Duodenal mucosa (tissue), 2 donors: ENCODE data around the gene DUSP3.

ENCODE experiments used
- H3K27ac ChIP-seq: one replicate; pipeline ENCODE4 v1.7.0; 2013; ENCODE audit warnings: low read depth, low read length
- H3K27me3 ChIP-seq, 2 donors: one replicate each; pipeline ENCODE4 v1.7.0; 2013; ENCODE audit warnings: low read length in 2 of 2, control low read depth in 1 of 2; ENCODE audit not compliant: insufficient read depth in 2 of 2, control insufficient read depth in 1 of 2
- H3K36me3 ChIP-seq, 2 donors: one replicate each; pipeline ENCODE4 v1.7.0; 2013; ENCODE audit warnings: low read length in 2 of 2, control low read depth in 1 of 2; ENCODE audit not compliant: insufficient read depth in 2 of 2, control insufficient read depth in 1 of 2
- H3K4me1 ChIP-seq, 2 donors: one replicate each; pipeline ENCODE4 v1.7.0; 2013; ENCODE audit warnings: low read length in 2 of 2, control low read depth in 1 of 2; ENCODE audit not compliant: insufficient read depth in 2 of 2, control insufficient read depth in 1 of 2
- H3K4me3 ChIP-seq, 2 donors: one replicate each; pipeline ENCODE4 v1.7.0; 2013; ENCODE audit warnings: low read length in 2 of 2, low read depth in 1 of 2
- H3K9ac ChIP-seq, 2 donors: one replicate each; pipeline ENCODE4 v1.7.0; 2013; ENCODE audit warnings: low read length in 2 of 2, low read depth in 1 of 2
- H3K9me3 ChIP-seq, 2 donors: one replicate each; pipeline ENCODE4 v1.7.0; 2013; ENCODE audit warnings: low read length in 2 of 2, control low read depth in 1 of 2; ENCODE audit not compliant: control insufficient read depth in 1 of 2

DUSP3 gene

DNA sequence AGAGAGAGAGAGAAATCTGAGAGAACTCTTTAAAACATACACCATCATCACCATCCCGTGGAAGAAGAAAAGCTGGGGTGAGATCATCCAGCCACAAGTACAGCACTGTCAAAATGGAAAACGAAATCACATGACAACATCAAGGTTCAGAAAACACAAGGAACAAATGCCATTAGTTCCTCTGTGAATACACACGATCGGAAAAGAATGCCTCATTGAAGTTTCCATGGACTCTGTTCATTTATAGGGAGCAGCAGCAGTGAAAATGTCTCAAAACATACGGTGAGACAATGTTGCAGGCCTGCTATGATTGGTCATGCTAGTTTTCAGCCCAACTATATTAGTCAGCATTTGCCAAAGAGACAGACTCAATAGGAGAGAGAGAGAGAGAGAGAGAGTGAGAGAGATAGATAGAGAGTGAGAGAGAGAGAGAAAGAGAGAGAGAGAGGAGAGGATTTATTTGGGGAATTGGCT, 5.9 kb upstream of the DUSP3 start:
- H3K9me3 ChIP-seq: no peaks in the 10 kb centered on the region
- no peak overlapping the region for H3K27ac ChIP-seq
- H3K9ac ChIP-seq: no peak overlapping the region
- no peak overlapping the region for H3K4me3 ChIP-seq
- H3K4me1 ChIP-seq: peaks cover 2 to 7% of the 10 kb centered on the region in 2 donors
- H3K27me3 ChIP-seq: peaks cover 6 to 13% of the 10 kb centered on the region in 2 donors
- no peaks in the 10 kb centered on the region for H3K36me3 ChIP-seq

GRCh38 chr17:43784068-43784467, 5.3 kb upstream of the DUSP3 start:
- H3K9me3 ChIP-seq: no peaks in the 10 kb centered on the region
- H3K4me1 ChIP-seq: peaks cover 8 to 12% of the 10 kb centered on the region in 2 donors
- no peak overlapping the region for H3K4me3 ChIP-seq
- peaks cover 6 to 13% of the 10 kb centered on the region in 2 donors for H3K27me3 ChIP-seq
- H3K36me3 ChIP-seq: no peaks in the 10 kb centered on the region
- no peak overlapping the region for H3K27ac ChIP-seq
- H3K9ac ChIP-seq: no peak overlapping the region

DNA sequence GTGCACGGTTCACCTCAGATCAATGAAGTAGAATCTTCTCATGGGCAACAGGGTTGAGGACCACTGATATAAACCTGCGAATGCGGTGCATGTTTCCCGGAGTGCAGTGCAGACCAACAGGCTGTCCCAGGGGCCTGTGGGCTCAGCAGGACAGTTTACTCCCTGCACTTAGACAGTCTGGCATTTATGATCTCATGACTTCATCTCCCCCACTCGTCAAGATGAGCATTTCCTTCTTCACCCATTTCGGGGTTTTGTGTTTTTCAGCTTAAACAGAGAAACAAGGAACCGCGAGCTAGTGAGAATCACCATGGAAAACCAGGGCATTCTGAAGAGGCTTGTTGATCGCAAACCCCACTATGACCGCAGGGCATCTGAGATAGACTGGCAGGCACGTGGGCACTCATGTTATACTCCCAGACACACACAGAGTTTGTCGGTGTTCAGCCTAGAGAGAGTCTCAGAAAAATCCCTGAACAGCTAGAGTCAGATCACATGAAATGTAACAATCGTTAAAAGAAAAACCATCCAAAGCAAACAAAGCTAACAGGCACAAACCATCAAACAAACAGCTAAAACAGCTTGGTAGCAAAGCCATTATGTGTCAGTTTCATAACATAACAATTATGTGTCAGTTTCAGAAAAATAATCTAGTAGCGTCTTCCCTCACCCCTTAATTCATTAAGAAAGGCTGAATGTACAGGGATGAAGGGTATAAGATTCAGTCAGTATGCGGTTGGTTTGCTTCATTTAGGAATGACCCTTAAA, 4.3 kb upstream of the DUSP3 start:
- Histone ChIP-seq H3K4me1 (peaks cover 9 to 13% of the 10 kb centered on the region in 2 donors), H3K27ac (no peak overlapping the region), H3K9ac (no peak overlapping the region)

DNA sequence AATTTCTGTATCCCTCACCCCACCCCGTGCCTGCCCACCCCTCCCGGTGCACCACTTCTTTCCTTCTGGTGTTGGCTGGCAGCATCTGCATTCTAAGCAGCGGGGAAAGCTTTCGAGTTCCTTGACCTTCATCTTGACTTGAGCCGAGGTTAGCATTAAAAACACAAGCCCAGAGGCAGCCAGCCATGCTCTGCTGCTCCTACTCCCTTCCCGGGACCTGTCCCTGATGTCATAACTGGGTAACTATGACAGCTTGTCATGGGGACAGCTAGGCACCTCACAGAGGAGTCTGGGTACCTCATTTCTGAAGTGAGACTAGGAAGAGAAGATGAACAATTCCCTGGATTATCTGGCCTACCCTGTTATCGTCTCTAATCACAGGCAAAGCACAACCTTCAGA, 1.4 kb upstream of the DUSP3 start, which contains the start of gene CFAP97D1:
Gene CFAP97D1, plus strand, starts transcription at position 301 of the 400 bp plus-strand sequence. Its CDS starts 28 bp downstream, at position 329.
- peaks cover 9 to 18% of the 10 kb centered on the region in 2 donors for H3K4me1 ChIP-seq
- no peaks in the 10 kb centered on the region for H3K9me3 ChIP-seq
- no peak within 1 kb of the TSS for H3K27ac ChIP-seq
- H3K36me3 ChIP-seq: peaks cover 0 to 6% of the 10 kb centered on the region in 2 donors
- peak within 1 kb of the TSS; percentile 58 to 80 for H3K9ac ChIP-seq
- peak within 1 kb of the TSS; percentile 81 to 82 for H3K4me3 ChIP-seq
- H3K27me3 ChIP-seq: peaks cover 6 to 13% of the 10 kb centered on the region in 2 donors

More for the DNA sequence above, 4.3 kb upstream of the DUSP3 start:
- peaks cover 6 to 13% of the 10 kb centered on the region in 2 donors for H3K27me3 ChIP-seq
- H3K9me3 ChIP-seq: no peaks in the 10 kb centered on the region
- H3K36me3 ChIP-seq: no peaks in the 10 kb centered on the region
- no peak overlapping the region for H3K4me3 ChIP-seq

- H3K27me3 ChIP-seq: peaks cover 6 to 13% of the 10 kb centered on the region in 2 donors
- H3K9me3 ChIP-seq: no peaks in the 10 kb centered on the region
- H3K4me3 ChIP-seq: peak overlapping the region; percentile 81 to 82
- no peak overlapping the region for H3K27ac ChIP-seq
- peaks cover 9 to 18% of the 10 kb centered on the region in 2 donors for H3K4me1 ChIP-seq
- peaks cover 1 to 13% of the 10 kb centered on the region in 2 donors for H3K36me3 ChIP-seq
- peak overlapping the region; percentile 58 to 80 for H3K9ac ChIP-seq
Measured at GRCh38 chr17:43779145-43780125, 658 bp upstream of the DUSP3 start.

DNA sequence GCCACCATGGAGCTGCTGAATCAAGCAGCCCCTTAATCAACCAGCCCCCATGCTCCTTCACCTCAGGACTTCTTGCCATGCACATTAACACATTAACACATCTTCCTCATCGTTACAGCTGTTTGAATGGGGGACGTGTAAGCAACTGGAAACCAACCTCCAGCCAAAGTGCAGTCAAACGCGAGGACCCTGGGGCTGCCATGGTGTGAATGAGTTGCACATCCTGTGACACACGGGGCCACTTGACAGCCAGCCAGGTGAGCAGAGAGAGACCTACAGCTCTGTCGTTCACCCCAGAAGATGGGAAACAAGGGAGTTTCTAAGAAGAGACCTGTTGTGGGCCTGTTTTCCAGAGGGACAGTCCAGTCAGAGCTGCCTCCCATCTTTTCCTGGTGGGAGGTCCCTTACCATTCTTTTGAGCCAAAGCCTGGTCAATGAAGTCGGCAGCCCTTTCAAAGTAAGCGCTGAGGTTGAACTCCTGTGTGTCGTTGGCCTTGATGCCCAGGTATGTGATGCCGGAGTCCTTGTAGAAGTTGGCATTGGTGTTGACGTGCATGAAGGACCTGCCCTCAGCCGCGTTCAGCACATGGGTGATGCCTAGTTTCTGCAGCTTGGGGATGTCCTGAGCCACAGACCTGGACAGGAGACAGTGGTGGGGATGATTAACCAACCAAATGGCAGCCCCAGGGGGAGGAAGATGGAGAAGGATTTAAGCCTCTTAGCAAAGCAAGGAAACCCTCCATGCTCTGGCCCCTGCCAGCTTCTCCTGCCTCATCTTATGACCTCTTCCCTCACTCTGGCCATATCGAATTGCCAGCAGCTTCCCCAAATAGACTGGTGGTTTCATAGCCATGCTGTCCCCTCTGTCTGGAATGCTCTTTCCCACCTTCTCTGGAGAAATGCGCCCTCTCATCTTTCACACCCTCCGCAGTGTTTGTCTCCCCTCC, 4.2 kb downstream of the DUSP3 start:
- peaks cover 13 to 19% of the 10 kb centered on the region in 2 donors for H3K4me1 ChIP-seq
- no peak overlapping the region for H3K27ac ChIP-seq
- H3K4me3 ChIP-seq: no peak overlapping the region
- peaks cover 30 to 55% of the 10 kb centered on the region in 2 donors for H3K36me3 ChIP-seq
- no peaks in the 10 kb centered on the region for H3K27me3 ChIP-seq
- H3K9ac ChIP-seq: no peak overlapping the region
- H3K9me3 ChIP-seq: no peaks in the 10 kb centered on the region

- peaks cover 36 to 69% of the 10 kb centered on the region in 2 donors for H3K36me3 ChIP-seq
- H3K4me1 ChIP-seq: peaks cover 8 to 21% of the 10 kb centered on the region in 2 donors
- H3K4me3 ChIP-seq: no peak overlapping the region
- no peak overlapping the region for H3K9ac ChIP-seq
- H3K9me3 ChIP-seq: no peaks in the 10 kb centered on the region
- H3K27ac ChIP-seq: no peak overlapping the region
- H3K27me3 ChIP-seq: no peaks in the 10 kb centered on the region
Measured at GRCh38 chr17:43772877-43773648, 5.7 kb downstream of the DUSP3 start.

- Histone ChIP-seq H3K27ac (no peak overlapping the region), H3K9me3 (no peaks in the 10 kb centered on the region), H3K9ac (no peak overlapping the region), H3K4me1 (peaks cover 8 to 16% of the 10 kb centered on the region in 2 donors), H3K4me3 (no peak overlapping the region), H3K27me3 (no peaks in the 10 kb centered on the region), H3K36me3 (peaks cover 36 to 74% of the 10 kb centered on the region in 2 donors)
Measured at GRCh38 chr17:43771463-43771862, 7.3 kb downstream of the DUSP3 start.

GRCh38 chr17:43770957-43771356, 7.8 kb downstream of the DUSP3 start:
- Histone ChIP-seq H3K36me3 (peaks cover 36 to 73% of the 10 kb centered on the region in 2 donors), H3K4me3 (no peak overlapping the region), H3K27ac (no peak overlapping the region), H3K9ac (no peak overlapping the region), H3K4me1 (peaks cover 8 to 16% of the 10 kb centered on the region in 2 donors), H3K9me3 (no peaks in the 10 kb centered on the region), H3K27me3 (no peaks in the 10 kb centered on the region)
